Tibial artery (tissue), 4 donors: ENCODE measurements around the gene SLC31A1.
"Not testable (repeated sequence)": the region's sequence is repeated elsewhere in the genome, so short reads cannot be mapped to it uniquely, and the experiment has no call there.

ENCODE experiments used
- DNase-seq, 2 donors: peaks; one replicate each; pipeline ENCODE4 v3.0.0-alpha.2; 2019
- H3K27ac ChIP-seq, 2 donors: fragments of 200-600 bp; sonication (generic) in 1 of 2; 1 replicate in 1 of 2; 2 replicates in 1 of 2; pipeline ENCODE4 v1.5.1; 2018 to 2019; ENCODE audit warnings: mild to moderate bottlenecking in 1 of 2
- H3K27me3 ChIP-seq, 2 donors: fragments of 200-600 bp; sonication (generic) in 1 of 2; one replicate each; pipeline versions ENCODE4 v1.5.1 to v1.6.0; 2016 to 2019
- H3K36me3 ChIP-seq, 3 donors: fragments of 200-600 bp; sonication (generic) in 2 of 3; one replicate each; pipeline ENCODE4 v1.5.1; 2016 to 2019; ENCODE audit warnings: mild to moderate bottlenecking in 2 of 3
- H3K4me1 ChIP-seq, 4 donors: fragments of 200-600 bp; sonication (generic) in 2 of 4; 1 replicate in 3 of 4; 2 replicates in 1 of 4; pipeline ENCODE4 v1.5.1; 2016 to 2019
- H3K4me3 ChIP-seq, 2 donors: fragments of 200-600 bp; sonication (generic) in 1 of 2; 1 replicate in 1 of 2; 2 replicates in 1 of 2; pipeline ENCODE4 v1.5.1; 2018 to 2019; ENCODE audit warnings: mild to moderate bottlenecking in 2 of 2
- H3K9me3 ChIP-seq, 3 donors: fragments of 200-600 bp; sonication (generic) in 1 of 3; one replicate each; pipeline ENCODE4 v1.5.1; 2016 to 2019
- CTCF ChIP-seq, 2 experiments: fragments of 200-600 bp in 1 of 2; fragments of 450-650 bp in 1 of 2; IDR thresholded peaks; one replicate each; pipeline ENCODE4 v1.5.1; 2017 to 2019; ENCODE audit warnings: antibody characterized with exemption in 2 of 2, mild to moderate bottlenecking in 1 of 2, moderate library complexity in 1 of 2
- intact Hi-C: fragments of 100-400 bp; cut with DNase I; formaldehyde crosslinking; loops from one replicate; pipeline ENCODE4 v1.15.0; 2023; ENCODE audit warnings: low total_unique reads

The SLC31A1 gene

GRCh38 chr9:113227436-113227835 lies 6.1 kb downstream of the SLC31A1 start:
- H3K36me3 ChIP-seq = no peaks in the 10 kb centered on the region
- no peak overlapping the region for H3K27ac ChIP-seq
- TF ChIP-seq CTCF (IDR thresholded peaks at IDR 0.05) = no peak
- DNase-seq = no peak
- no peaks in the 10 kb centered on the region for H3K9me3 ChIP-seq
- H3K4me1 ChIP-seq = peaks cover 0 to 10% (median 9%) of the 10 kb centered on the region in 4 donors
- no peak overlapping the region for H3K4me3 ChIP-seq
- H3K27me3 ChIP-seq = no peaks in the 10 kb centered on the region
- intact Hi-C loops = loop anchor here (10.0 kb wide), 1 partner anchor 47 kb away; the partner anchor contains the start of genes CDC26 and PRPF4

- intact Hi-C loops = loop anchor here (10.0 kb wide), 1 partner anchor 47 kb away; the partner anchor contains the start of genes CDC26 and PRPF4
- Histone ChIP-seq H3K4me1 (peaks cover 0 to 13% (median 6%) of the 10 kb centered on the region in 4 donors), H3K27ac (no peak overlapping the region), H3K9me3 (no peaks in the 10 kb centered on the region), H3K4me3 (no peak overlapping the region), H3K36me3 (no peaks in the 10 kb centered on the region), H3K27me3 (no peaks in the 10 kb centered on the region)
- no peak for TF ChIP-seq CTCF (IDR thresholded peaks at IDR 0.05)
- no peak for DNase-seq
These were observed 6.9 kb downstream of the SLC31A1 start for GRCh38 chr9:113228130-113228665.

- no peak for DNase-seq
- Histone ChIP-seq H3K4me1 (peaks cover 0 to 20% (median 13%) of the 10 kb centered on the region in 4 donors), H3K9me3 (no peaks in the 10 kb centered on the region), H3K27me3 (no peaks in the 10 kb centered on the region), H3K36me3 (no peaks in the 10 kb centered on the region), H3K4me3 (no peak overlapping the region), H3K27ac (no peak overlapping the region)
- no peak for TF ChIP-seq CTCF (IDR thresholded peaks at IDR 0.05)
- intact Hi-C loops = no loop called here
These were observed 10.4 kb downstream of the SLC31A1 start for GRCh38 chr9:113231701-113232100.

- peaks cover 0 to 33% (median 22%) of the 10 kb centered on the region in 4 donors for H3K4me1 ChIP-seq
- DNase-seq, H3K4me3 ChIP-seq, H3K27me3 ChIP-seq, H3K36me3 ChIP-seq, H3K27ac ChIP-seq, H3K9me3 ChIP-seq, intact Hi-C loops: not testable (repeated sequence)
These were observed 14.4 kb downstream of the SLC31A1 start for GRCh38 chr9:113235701-113236255.

- DNase-seq = no peak
- Histone ChIP-seq H3K4me1 (peaks cover 0 to 33% (median 22%) of the 10 kb centered on the region in 4 donors), H3K9me3 (no peaks in the 10 kb centered on the region), H3K27me3 (no peaks in the 10 kb centered on the region), H3K4me3 (no peak overlapping the region), H3K36me3 (no peaks in the 10 kb centered on the region), H3K27ac (no peak overlapping the region)
- intact Hi-C loops = no loop called here
- no peak for TF ChIP-seq CTCF (IDR thresholded peaks at IDR 0.05)
These were observed 15.7 kb downstream of the SLC31A1 start for GRCh38 chr9:113237026-113237425.

GRCh38 chr9:113238202-113238858 lies 17.0 kb downstream of the SLC31A1 start:
- Histone ChIP-seq H3K4me1 (peaks cover 0 to 23% (median 16%) of the 10 kb centered on the region in 4 donors), H3K9me3 (no peaks in the 10 kb centered on the region), H3K4me3 (no peak overlapping the region), H3K27ac (no peak overlapping the region), H3K36me3 (no peaks in the 10 kb centered on the region), H3K27me3 (no peaks in the 10 kb centered on the region)
- TF ChIP-seq CTCF (IDR thresholded peaks at IDR 0.05) = no peak
- intact Hi-C loops = no loop called here
- no peak for DNase-seq
